K562 (cell line): Measurements from ENCODE around the gene HTR4. TPM values are rescaled to one million over a fixed set of nuclear protein-coding genes. Genes with fewer than 3 reads are reported as not detected.
A peak's percentile ranks its signal among the peaks of the same experiment; 100 is the strongest.

Experiments used
- ARID1B ChIP-seq: fragments of 450-650 bp; IDR thresholded peaks from 2 replicates; pipeline ENCODE4 v1.6.1; 2016; ENCODE audit warnings: antibody characterized with exemption, mild to moderate bottlenecking, inconsistent platforms
- BACH1 ChIP-seq: fragments of 200-800 bp; sonication (Bioruptor generic); IDR thresholded peaks from 2 replicates; pipeline ENCODE4 v1.6.1; 2016; ENCODE audit warnings: missing genetic modification characterization, missing compliant biosample characterization
- E2F6 ChIP-seq, 2 experiments: IDR thresholded peaks; 2 replicates each; pipeline ENCODE4 v1.6.1; 2011; ENCODE audit warnings: borderline replicate concordance in 1 of 2, control low read depth in 1 of 2, low read depth in 1 of 2, low read length in 1 of 2, mild to moderate bottlenecking in 1 of 2, mixed read lengths in 1 of 2, moderate library complexity in 1 of 2; ENCODE audit not compliant: insufficient read depth in 1 of 2, insufficient read length in 1 of 2, poor library complexity in 1 of 2, severe bottlenecking in 1 of 2; ENCODE audit errors: extremely low read depth in 1 of 2
- ETV1 ChIP-seq: fragments of 450-650 bp; conservative IDR thresholded peaks from 2 replicates; pipeline ENCODE4 v1.6.1; 2016; ENCODE audit warnings: missing genetic modification characterization, control low read depth, low read depth, missing compliant biosample characterization
- HDGF ChIP-seq: fragments of 450-650 bp; IDR thresholded peaks from 2 replicates; pipeline ENCODE4 v1.6.1; 2016
- HNRNPUL1 ChIP-seq: fragments of 200-400 bp; formaldehyde crosslinking; IDR thresholded peaks from 2 replicates; pipeline ENCODE4 v1.6.1; 2017; ENCODE audit warnings: low read length
- ID3 ChIP-seq, 2 experiments: fragments of 250-450 bp in 1 of 2; fragments of 450-650 bp in 1 of 2; sonication (Bioruptor Pico) in 1 of 2; IDR thresholded peaks; 2 replicates each; pipeline versions ENCODE4 v1.6.1 to v1.8.0; 2016 to 2021; ENCODE audit warnings: mild to moderate bottlenecking in 2 of 2, moderate library complexity in 2 of 2, missing compliant biosample characterization in 1 of 2, missing genetic modification characterization in 1 of 2
- KLF1 ChIP-seq: fragments of 450-650 bp; IDR thresholded peaks from 2 replicates; pipeline ENCODE4 v1.6.1; 2016; ENCODE audit warnings: missing genetic modification characterization, missing compliant biosample characterization
- MAFG ChIP-seq: fragments of 450-650 bp; conservative IDR thresholded peaks from 2 replicates; pipeline ENCODE4 v1.6.1; 2016; ENCODE audit warnings: missing genetic modification characterization, missing compliant biosample characterization
- RBM17 ChIP-seq: fragments of 200-400 bp; formaldehyde crosslinking; IDR thresholded peaks from 2 replicates; pipeline ENCODE4 v1.6.1; 2017; ENCODE audit warnings: low read depth, mild to moderate bottlenecking, low read length, borderline replicate concordance
- RCOR1 ChIP-seq, 2 experiments: IDR thresholded peaks; 2 replicates each; pipeline ENCODE4 v1.6.1; 2012; ENCODE audit warnings: low read depth in 2 of 2, low read length in 2 of 2, borderline replicate concordance in 1 of 2, improper control_type of control experiment in 1 of 2
- SRSF3 ChIP-seq: fragments of 200-400 bp; formaldehyde crosslinking; IDR thresholded peaks from 2 replicates; pipeline ENCODE4 v1.6.1; 2016; ENCODE audit warnings: mild to moderate bottlenecking, low read length, moderate library complexity; ENCODE audit not compliant: insufficient read depth
- TAL1 ChIP-seq: fragments of 450-650 bp; IDR thresholded peaks from 2 replicates; pipeline ENCODE4 v1.6.1; 2016; ENCODE audit warnings: mild to moderate bottlenecking
- TCF3 ChIP-seq: sonication (generic); formaldehyde crosslinking; IDR thresholded peaks from 2 replicates; pipeline ENCODE4 v1.4.0; 2020; ENCODE audit warnings: mild to moderate bottlenecking, missing genetic modification reagents
- TEAD4 ChIP-seq, 2 experiments: sonication (generic) in 1 of 2; formaldehyde crosslinking in 1 of 2; IDR thresholded peaks; 2 replicates each; pipeline versions ENCODE4 v1.6.1 to v1.8.0; 2012 to 2022; ENCODE audit warnings: borderline replicate concordance in 1 of 2, inconsistent platforms in 1 of 2, low read length in 1 of 2, mild to moderate bottlenecking in 1 of 2, missing genetic modification reagents in 1 of 2
- TRIM25 ChIP-seq: fragments of 450-650 bp; IDR thresholded peaks from 2 replicates; pipeline ENCODE4 v1.7.0; 2016; ENCODE audit warnings: borderline replicate concordance
- YBX1 ChIP-seq: fragments of 450-650 bp; IDR thresholded peaks from 2 replicates; pipeline ENCODE4 v1.7.1; 2016; ENCODE audit warnings: mild to moderate bottlenecking
- ZBTB2 ChIP-seq: fragments of 450-650 bp; IDR thresholded peaks from 2 replicates; pipeline ENCODE4 v1.6.1; 2016; ENCODE audit warnings: antibody characterized with exemption
- ZFX ChIP-seq: sonication (generic); formaldehyde crosslinking; IDR thresholded peaks from 2 replicates; pipeline ENCODE4 v1.8.0; 2022; ENCODE audit warnings: mild to moderate bottlenecking, missing genetic modification reagents, moderate library complexity
- ZNF347 ChIP-seq: fragments of 450-650 bp; formaldehyde crosslinking; IDR thresholded peaks from 2 replicates; pipeline ENCODE4 v1.4.0; 2020; ENCODE audit warnings: low read depth, mild to moderate bottlenecking, moderate library complexity
- ZNF449 ChIP-seq: fragments of 250-450 bp; sonication (Bioruptor Pico); IDR thresholded peaks from 2 replicates; pipeline ENCODE4 v1.8.0; 2022; ENCODE audit warnings: moderate library complexity, mild to moderate bottlenecking, inconsistent platforms
- polyA plus RNA-seq, 8 experiments: library from polyadenylated mRNA; depleted of rRNA in 4 of 8; stranded (reverse) in 5 of 8; unstranded in 3 of 8; fragments of >200 nt; fragmentation: Nextera tagmentation in 2 of 8; fragmentation: Illumina TruSeq in 1 of 8; extraction: Ambion mirVana in 2 of 8; extraction: Trizol in 1 of 8; gene quantifications; 2 replicates each; pipeline versions ENCODE4 v1.2.1 to v1.2.3, GENCODE V29; 2011 to 2014; ENCODE audit warnings: inconsistent platforms in 1 of 8, missing spikeins in 1 of 8
- total RNA-seq, 7 experiments: library from RNA; depleted of rRNA in 6 of 7; stranded (reverse); fragments of >200 nt in 6 of 7; fragmentation: Illumina TruSeq in 2 of 7; extraction: Trizol in 2 of 7; gene quantifications; 2 replicates each; pipeline versions ENCODE4 v1.2.1 to v1.2.3, GENCODE V29; 2011 to 2021; ENCODE audit warnings: low replicate concordance in 1 of 7

Gene HTR4
- total and polyA plus RNA-seq, 9 of the 15 experiments (the other 6 are each of a cell fraction or from before 2014, with no cell fraction given) = 0.13 TPM; not detected in 8

- TF ChIP-seq E2F6 (IDR thresholded peaks at IDR 0.05; ENCODE audit: borderline replicate concordance in 1 of 2, extremely low read depth in 1 of 2, insufficient read depth in 1 of 2, insufficient read length in 1 of 2, low read depth in 1 of 2, low read length in 1 of 2, poor library complexity in 1 of 2, severe bottlenecking in 1 of 2) (no peak), ZNF347 (CRISPR knock-in tag) (no peak), ARID1B (peak; percentile 48), RCOR1 (IDR thresholded peaks at IDR 0.05; ENCODE audit: borderline replicate concordance in 1 of 2, low read depth in 2 of 2, low read length in 2 of 2) (peak in 1 of 2 experiments; percentile 80; a peak in 2 of 4 replicates), ETV1 (no peak), TAL1 (peak; percentile 47), RBM17 (no peak), HDGF (no peak), YBX1 (no peak), ZNF449 (CRISPR knock-in tag) (no peak), ID3 (CRISPR knock-in tag; IDR thresholded peaks at IDR 0.05) (no peak), ID3 (tag; IDR thresholded peaks at IDR 0.05) (no peak), HNRNPUL1 (no peak), KLF1 (no peak), SRSF3 (no peak), TEAD4 (IDR thresholded peaks at IDR 0.05; ENCODE audit: low read length) (peak; percentile 44; the same call in 1 of the 2 replicates), TEAD4 (CRISPR knock-in tag; IDR thresholded peaks at IDR 0.05; ENCODE audit: borderline replicate concordance) (no peak), ZBTB2 (no peak), TCF3 (0 out of 2 replicates have a peak, but pooled peaks have one; percentile 14), ZFX (CRISPR knock-in tag) (no peak), TRIM25 (no peak), MAFG (tag) (no peak), BACH1 (tag) (no peak)
These were observed 178.0 kb downstream of the HTR4 start (continued) for GRCh38 chr5:148476302-148476701.
